Occipital lobe (tissue), 2 donors: ENCODE measurements around the gene ASRGL1. TPM values are rescaled to one million over a fixed set of nuclear protein-coding genes. Genes with fewer than 3 reads are reported as not detected.
A peak's percentile ranks its signal among the peaks of the same experiment; 100 is the strongest.
"Not testable (repeated sequence)": the region's sequence is repeated elsewhere in the genome, so short reads cannot be mapped to it uniquely, and the experiment has no call there.

Experiments used
- DNase-seq: peaks from one replicate; lab custom pipeline; 2025; lab: John Stamatoyannopoulos, UW
- total RNA-seq: library from RNA; depleted of rRNA; stranded (reverse); fragments of >200 nt; gene quantifications from one replicate; pipeline ENCODE4 v1.2.3, GENCODE V29; 2014

ASRGL1 gene
- total RNA-seq = 23.6 TPM

DNA sequence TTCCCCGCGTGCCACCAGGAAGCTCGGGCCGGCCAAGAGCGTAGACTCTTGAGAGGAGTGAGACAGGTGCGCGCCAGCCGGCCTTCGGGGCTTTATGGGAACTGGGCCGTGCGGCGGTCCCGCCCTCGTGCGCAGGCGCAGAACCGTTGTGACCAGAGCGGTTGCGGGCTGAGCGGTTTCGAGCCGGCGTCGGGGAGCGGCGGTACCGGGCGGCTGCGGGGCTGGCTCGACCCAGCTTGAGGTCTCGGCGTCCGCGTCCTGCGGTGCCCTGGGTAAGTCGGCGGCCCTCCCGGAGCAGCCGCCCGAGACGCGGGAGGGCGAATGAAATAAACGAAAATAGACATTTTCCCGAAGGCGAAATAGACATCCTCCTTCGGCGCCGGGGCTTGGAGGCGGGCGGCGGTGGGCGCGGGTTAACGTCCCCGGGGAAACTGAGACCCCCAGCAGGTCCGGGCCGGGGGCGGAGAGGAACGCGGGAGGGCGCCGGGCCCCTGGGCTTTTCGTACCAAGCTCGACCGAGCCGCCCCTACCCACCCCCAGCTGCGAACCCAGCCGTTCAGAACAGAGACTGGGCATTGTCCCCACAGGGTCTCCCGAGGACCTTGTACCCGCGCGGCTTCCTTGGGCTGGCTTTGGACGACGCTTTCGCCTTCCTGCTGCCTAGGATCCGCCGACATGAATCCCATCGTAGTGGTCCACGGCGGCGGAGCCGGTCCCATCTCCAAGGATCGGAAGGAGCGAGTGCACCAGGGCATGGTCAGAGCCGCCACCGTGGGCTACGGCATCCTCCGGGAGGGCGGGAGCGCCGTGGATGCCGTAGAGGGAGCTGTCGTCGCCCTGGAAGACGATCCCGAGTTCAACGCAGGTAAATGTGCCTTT is at the start of gene ASRGL1:
Gene ASRGL1, plus strand, starts transcription at position 146 of the 879 bp plus-strand sequence. Its CDS starts 530 bp downstream, at position 676.
- peak; percentile 82 for DNase-seq

DNA sequence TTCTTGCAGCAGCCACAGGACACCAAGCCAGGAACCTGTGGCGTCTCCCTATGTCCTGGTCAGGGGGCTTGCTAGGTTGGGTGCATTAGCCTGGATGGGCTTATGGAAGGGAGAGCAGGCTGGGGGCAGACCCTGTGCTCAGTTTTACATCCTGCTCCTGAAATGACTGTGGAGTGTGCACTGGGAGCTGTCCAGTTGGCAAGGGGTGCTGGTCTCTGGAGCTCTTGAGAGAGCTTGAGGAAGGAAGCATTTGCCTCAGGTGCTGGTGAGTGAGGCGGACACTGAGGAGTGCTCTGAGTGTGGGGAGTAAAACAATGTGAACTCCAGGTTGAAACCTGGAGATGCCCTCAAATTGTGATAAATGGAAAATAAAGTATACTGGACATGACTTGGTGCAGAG is 41.7 kb upstream of the ASRGL1 start:
- DNase-seq = no peak

DNA sequence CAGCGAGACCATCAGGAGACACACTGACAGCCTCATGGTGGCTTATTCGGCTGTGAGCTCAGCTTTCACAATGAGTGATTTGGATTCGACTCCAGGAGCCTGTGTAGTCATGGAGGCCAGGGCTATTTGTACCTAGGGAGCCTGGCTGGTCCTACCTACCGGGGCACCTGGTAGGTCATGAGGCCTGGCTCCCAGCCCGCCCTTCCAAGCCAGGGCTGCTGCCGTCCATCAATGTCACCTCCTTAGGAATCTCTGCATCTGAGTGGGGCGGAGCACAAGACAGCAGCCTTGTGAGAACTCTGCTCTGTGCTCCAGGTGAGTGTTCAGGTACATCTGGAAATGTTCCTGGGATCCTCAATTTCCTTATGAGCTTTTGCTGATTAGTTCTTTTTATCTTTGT is 38.3 kb upstream of the ASRGL1 start, which contains the start of gene SCGB1D4:
Gene SCGB1D4, minus strand, starts transcription at position 101 of the 400 bp plus-strand sequence. Its CDS starts 65 bp downstream, at position 36.
- no peak for DNase-seq

DNA sequence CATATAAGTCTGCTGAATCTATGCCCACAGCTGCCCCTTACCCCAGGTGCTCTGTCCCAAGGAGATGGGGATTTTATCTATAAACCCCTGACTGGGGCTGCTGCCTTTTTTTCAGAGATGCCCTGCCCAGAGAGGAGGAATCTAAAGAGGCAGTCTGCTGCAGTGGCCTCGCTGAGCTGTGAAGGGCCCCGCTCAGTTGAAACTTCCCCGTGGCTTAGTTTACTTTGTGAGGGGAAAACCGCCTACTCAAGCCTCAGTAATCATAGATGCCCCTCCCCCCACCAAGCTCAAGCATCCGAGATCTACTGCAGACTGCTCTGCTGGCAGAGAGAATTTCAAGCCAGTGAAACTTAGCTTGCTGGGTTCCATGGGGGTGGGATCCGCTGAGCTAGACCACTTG is 31.0 kb upstream of the ASRGL1 start:
- no peak for DNase-seq

DNA sequence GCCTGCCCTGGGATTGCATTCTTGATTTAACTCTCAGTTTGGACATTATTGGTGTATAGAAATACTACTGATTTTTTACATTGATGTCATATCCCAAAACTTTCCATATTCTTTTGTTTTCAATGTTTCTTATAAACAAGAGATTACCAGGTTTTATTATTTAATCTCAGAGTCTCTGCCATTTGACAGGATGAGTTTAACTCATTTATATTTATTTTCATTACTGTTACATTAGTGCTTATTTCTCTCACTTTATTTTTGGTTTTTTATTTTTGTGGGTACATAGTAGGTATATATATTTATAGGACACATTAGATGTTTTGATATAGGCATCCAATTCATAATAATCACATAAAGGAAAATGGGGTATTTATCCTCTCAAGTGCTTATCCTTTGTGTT is 29.3 kb upstream of the ASRGL1 start:
- DNase-seq = no peak

DNA sequence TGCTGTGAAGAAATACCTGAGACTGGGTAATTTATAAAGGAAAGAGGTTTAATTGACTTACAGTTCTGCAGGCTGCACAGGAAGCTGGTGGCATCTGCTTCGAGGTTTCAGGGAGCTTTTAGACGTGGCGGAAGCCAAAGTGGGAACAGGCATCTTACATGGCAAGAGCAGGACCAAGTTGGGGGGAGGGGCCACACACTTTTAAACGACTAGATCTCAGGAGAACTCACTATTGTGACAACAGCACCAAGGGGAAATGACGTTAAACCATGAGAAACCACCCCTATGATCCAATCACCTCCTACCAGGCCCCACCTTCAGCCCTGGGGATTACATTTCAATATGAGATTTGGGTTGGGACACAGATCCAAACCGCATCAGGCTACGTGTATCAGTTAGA is 27.3 kb upstream of the ASRGL1 start:
- no peak for DNase-seq

DNA sequence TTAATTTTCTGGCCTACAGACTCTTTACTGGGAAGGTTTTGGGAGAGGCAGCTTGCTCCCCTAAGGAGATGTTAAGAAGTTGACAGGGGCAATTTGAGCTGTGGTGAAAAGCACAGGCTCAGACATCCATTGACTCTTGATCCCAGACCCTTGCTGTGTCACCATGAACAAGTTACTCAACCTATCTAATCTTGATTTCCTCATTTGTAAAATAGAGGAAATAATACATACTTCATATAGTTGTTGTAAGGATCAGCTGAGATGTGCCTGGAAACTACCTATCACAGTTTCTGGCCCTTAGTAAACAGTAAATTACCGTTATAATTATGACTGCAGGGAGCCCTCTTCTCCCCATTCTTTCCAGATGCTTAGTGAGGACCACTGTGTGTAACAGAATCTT is 21.8 kb upstream of the ASRGL1 start:
- DNase-seq = no peak

DNA sequence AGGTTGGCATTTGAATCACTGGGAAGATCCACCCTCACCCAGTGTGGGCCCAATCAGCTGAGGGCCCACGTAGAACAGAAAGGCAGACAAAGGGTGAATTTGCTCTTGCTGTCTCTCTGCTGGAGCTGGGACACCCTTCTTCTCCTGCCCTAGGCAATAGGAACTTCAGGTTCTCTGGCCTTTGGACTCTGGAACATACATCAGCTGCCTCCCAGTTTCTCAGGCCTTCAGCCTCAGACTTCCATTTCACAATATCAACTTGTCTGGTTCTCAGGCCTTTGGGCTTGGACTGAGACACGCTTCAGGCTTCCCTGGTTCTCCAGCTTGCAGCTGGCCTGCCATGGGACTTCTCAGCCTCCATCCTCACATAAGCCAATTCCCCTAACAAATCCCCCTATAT is 14.7 kb upstream of the ASRGL1 start:
- DNase-seq = no peak

DNA sequence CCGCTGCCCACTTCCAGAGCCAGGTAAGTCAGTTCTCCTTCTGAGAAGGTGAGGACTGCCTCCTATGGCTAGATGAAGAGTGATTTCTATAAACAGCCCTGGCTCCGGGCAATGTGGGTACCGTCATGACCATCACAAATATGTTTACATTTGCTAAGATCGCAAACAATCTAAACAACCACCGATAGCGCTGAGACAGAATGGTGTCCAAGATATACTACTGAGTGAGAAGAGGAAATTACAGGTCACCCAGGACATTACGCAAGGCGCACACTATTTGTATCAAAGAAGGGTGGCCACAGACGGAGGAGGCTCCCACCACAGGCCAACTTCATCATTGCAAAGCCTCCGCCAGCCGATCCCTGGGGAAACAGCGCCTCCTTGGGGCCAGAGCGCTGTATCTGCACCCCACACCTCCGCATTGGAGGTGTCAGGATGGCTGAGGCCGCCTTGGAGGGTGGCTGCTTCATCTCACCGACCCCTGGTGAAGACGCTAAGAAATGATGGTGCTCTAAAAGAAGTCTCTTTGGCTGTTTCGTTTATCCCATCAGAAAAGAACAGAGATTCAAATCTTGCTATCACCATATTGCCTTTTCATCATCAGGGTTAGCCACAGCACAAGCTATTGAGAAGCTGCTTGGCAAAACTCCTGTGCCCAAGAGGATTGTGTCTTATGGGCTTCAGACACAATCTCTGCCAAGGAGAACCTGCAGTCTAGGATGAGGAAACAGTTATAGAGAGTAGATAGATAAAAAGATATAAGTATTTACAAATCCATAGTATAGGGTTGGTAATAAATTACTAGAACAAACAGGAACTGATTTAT is 12.3 kb upstream of the ASRGL1 start:
- DNase-seq = no peak

DNA sequence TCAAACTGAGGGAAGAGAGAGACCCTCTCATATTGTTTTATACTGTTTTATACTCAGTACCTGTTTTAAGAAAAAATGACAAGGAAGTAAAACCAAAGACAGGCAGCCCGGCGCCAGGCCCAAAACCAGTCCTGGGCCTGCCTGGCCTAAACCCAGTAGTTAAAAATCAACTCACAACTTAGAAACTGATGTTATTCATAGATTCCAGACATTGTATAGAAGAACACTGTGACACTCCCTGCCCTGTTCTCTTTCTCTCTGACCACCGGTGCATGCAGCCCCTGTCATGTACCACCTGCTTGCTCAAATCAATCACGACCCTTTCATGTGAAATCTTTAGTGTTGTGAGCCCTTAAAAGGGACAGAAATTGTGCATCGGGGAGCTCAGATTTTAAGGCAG is 11.5 kb upstream of the ASRGL1 start:
- not testable (repeated sequence) for DNase-seq

DNA sequence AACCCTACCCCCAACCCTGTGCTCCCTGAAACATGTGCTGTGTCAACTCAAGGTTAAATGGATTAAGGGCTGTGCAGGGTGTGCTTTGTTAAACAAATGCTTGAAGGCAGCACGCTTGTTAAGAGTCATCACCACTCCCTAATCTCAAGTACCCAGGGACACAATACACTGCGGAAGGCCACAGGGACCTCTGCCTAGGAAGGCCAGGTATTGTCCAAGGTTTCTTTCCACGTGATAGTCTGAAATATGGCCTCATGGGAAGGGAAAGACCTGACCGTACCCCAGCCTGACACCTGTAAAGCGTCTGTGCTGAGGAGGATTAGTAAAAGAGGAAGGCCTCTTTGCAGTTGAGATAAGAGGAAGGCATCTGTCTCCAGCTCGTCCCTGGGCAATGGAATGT is 10.5 kb upstream of the ASRGL1 start:
- DNase-seq = not testable (repeated sequence)

DNA sequence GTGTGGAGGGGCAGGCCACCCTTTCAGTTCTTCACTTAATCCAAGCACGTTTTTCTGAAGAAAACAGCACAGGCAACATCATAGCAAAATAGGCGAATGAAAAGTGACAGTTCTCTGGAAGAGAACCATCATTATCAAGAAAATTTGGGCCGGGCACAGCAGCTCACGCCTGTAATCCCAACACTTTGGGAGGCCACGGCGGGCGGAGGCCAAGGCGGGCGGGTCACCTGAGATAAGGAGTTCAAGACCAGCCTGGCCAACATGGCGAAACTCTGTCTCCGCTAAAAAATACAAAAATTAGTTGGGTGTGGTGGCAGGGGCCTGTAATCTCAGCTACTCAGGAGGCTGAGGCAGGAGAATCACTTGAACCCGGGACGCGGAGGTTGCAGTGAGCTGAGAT is 9.7 kb upstream of the ASRGL1 start:
- DNase-seq = not testable (repeated sequence)

DNA sequence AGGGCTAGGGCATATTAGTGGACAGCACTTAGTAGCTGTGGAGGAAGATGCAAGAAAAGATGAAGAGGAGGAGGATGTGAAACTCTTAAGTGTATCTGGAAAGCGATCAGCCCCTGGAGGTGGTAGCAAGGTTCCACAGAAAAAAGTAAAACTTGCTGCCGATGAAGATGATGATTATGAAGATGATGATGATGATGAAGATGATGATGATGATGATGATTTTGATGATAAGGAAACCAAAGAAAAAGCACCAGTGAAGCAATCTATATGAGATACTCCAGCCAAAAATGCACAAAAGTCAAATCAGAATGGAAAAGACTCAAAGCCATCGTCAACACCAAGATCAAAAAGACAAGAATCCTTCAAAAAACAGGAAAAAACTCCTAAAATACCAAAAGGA is 6.0 kb upstream of the ASRGL1 start:
- not testable (repeated sequence) for DNase-seq

- no peak for DNase-seq
Observed at GRCh38 chr11:62333768-62334167, 3.5 kb upstream of the ASRGL1 start.

DNA sequence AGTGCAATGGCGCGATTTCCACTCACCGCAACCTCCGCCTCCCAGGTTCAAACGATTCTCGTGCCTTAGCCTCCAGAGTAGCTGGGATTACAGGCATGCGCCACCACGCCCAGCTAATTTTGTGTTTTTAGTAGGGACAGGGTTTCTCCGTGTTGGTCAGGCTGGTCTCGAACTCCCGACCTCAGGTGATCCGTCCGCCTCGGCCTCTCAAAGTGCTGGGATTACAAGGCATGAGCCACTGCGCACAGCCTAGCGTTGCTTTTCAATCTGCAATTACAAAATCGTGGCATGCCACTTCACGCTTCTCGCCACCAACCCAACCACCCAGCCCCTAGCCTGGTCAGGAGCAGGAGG is 322 bp upstream of the ASRGL1 start:
- DNase-seq = not testable (repeated sequence)

DNA sequence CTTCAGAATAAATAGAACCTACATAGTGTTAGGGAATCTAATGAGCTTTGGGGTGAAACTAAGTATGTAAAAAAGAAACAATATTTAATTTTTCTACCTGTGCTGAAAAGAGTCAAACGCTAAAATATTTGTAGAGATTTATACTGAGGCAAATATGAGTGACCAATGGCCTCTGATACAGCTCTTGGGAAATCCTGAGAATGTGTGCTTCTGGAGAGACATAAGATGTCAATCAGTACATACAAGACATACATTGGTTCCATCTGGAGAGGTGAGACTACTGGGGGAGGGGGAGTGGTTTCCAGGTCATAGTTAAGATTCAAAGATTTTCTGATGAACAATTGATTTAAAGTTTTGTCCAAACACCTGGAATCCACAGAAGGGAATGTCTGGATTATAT is 970 bp downstream of the ASRGL1 start:
- no peak for DNase-seq

DNA sequence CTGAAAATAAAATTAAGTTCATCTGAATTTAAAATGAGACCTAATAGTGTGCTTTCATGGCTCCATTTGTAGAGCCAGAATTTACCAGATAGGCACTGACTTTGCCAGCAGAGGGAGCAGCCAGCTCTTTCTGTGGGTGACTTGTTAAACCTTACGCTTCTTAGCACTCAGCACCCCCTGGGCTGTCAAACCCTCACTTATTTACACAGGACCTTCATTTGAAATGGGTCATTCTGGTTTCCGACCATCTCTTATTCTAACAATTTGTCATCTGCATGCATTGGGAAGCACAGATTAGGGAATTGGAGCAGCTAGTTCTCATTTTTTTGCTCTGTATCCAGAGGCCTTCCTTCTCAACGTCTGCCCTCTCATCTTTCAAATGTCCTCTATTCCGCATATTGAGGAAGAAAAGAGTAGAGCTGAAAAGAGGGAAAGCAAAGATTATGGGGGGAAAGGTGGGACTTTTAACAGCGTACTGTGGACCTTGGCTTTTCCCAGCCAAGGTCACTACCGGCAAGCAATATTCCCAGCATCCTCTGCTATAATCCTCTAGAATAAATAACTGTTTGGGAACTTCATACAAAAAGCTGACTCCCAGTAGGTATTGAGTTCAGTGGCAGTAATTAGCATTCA is 3.1 kb downstream of the ASRGL1 start:
- DNase-seq = peak; percentile 37

DNA sequence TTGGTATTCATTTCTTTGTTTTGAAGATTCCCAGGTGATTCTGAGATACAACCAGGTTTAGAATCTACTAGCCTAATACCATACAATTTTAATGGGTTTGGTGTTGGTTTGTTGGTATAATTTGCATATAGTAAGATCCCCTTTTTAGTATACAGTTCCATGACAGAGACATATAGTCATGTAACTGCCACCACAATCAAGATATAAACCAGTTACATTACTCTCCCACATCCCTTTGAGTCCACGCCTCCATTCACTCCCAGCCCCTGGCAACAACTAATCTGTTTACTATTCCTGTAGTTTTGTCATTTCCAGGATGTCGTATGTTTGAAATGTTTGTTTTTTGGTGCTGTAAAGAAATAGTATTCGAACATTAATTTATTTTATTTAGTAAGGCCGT is 4.3 kb downstream of the ASRGL1 start:
- no peak for DNase-seq

- DNase-seq = not testable (repeated sequence)
Observed at GRCh38 chr11:62343646-62344190, 6.5 kb downstream of the ASRGL1 start.

GRCh38 chr11:62344210-62344609 is 7.0 kb downstream of the ASRGL1 start:
- DNase-seq = no peak

GRCh38 chr11:62345861-62346260 is 8.6 kb downstream of the ASRGL1 start:
- no peak for DNase-seq
